Parathyroid adenoma (tissue), 2 donors: ENCODE data around the gene SLC6A19.

ENCODE experiments used
- H2AFZ ChIP-seq: fragments of 300-600 bp; sonication (generic); one replicate; pipeline ENCODE4 v1.7.0; 2017; ENCODE audit warnings: antibody characterized with exemption, mild to moderate bottlenecking
- H3K27ac ChIP-seq: fragments of 300-600 bp; sonication (generic); one replicate; pipeline ENCODE4 v1.7.0; 2017
- H3K27me3 ChIP-seq: fragments of 300-600 bp; sonication (generic); one replicate; pipeline ENCODE4 v1.7.0; 2017; ENCODE audit warnings: low read length; ENCODE audit not compliant: control insufficient read depth, insufficient read depth
- H3K36me3 ChIP-seq: fragments of 300-600 bp; sonication (generic); one replicate; pipeline ENCODE4 v1.7.0; 2017; ENCODE audit warnings: low read length; ENCODE audit not compliant: control insufficient read depth, insufficient read depth
- H3K4me1 ChIP-seq: fragments of 300-600 bp; sonication (generic); one replicate; pipeline ENCODE4 v1.7.0; 2017; ENCODE audit warnings: control low read depth
- H3K4me2 ChIP-seq: fragments of 300-600 bp; sonication (generic); one replicate; pipeline ENCODE4 v1.7.0; 2017; ENCODE audit warnings: low read length
- H3K4me3 ChIP-seq: fragments of 300-600 bp; sonication (generic); one replicate; pipeline ENCODE4 v1.7.0; 2017; ENCODE audit warnings: low read depth, low read length
- H3K79me2 ChIP-seq: fragments of 300-600 bp; sonication (generic); one replicate; pipeline ENCODE4 v1.7.0; 2017; ENCODE audit warnings: control low read depth
- H3K9ac ChIP-seq: fragments of 300-600 bp; sonication (generic); one replicate; pipeline ENCODE4 v1.7.0; 2017; ENCODE audit warnings: mild to moderate bottlenecking
- H3K9me3 ChIP-seq: fragments of 300-600 bp; sonication (generic); one replicate; pipeline ENCODE4 v1.7.0; 2017; ENCODE audit warnings: low read length; ENCODE audit not compliant: control insufficient read depth
- CTCF ChIP-seq: fragments of 300-600 bp; sonication (generic); IDR thresholded peaks from one replicate; pipeline ENCODE4 v1.7.0; 2017; ENCODE audit warnings: antibody characterized with exemption, mild to moderate bottlenecking
- donor health status: primary hyperparathyroidism.

The SLC6A19 gene

DNA sequence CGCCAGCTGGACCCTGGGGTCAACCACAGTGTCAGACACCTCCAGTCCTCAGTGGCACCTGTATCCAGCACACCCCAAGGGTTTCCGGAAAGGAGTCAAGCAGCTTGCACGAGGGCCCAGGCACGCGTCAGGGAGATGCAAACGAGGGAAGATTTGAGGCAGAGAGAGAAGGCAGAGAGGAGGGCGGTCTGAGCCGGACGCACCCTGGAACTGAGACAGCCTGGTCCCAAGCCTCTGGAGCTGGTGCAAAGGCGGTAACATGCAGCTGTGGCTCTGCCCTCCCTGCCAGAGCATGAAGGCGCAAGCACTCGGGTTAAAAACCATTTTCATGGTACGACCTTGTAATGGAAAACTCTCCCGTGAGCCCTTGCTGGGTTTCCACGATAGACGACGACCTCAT, 56.0 kb downstream of the SLC6A19 start:
- H3K4me2 ChIP-seq: no peak overlapping the region
- H3K79me2 ChIP-seq: no peaks in the 10 kb centered on the region
- no peak overlapping the region for H3K27ac ChIP-seq
- H2AFZ ChIP-seq: no peak overlapping the region
- no peak overlapping the region for H3K4me3 ChIP-seq
- no peaks in the 10 kb centered on the region for H3K4me1 ChIP-seq
- H3K27me3 ChIP-seq: no peaks in the 10 kb centered on the region
- no peaks in the 10 kb centered on the region for H3K36me3 ChIP-seq
- no peak overlapping the region for H3K9ac ChIP-seq
- no peak for TF ChIP-seq CTCF
- no peaks in the 10 kb centered on the region for H3K9me3 ChIP-seq

- H3K27ac ChIP-seq: no peak overlapping the region
- no peaks in the 10 kb centered on the region for H3K36me3 ChIP-seq
- H3K9ac ChIP-seq: no peak overlapping the region
- H3K4me1 ChIP-seq: no peaks in the 10 kb centered on the region
- no peaks in the 10 kb centered on the region for H3K9me3 ChIP-seq
- H3K4me2 ChIP-seq: no peak overlapping the region
- H3K79me2 ChIP-seq: no peaks in the 10 kb centered on the region
- H3K4me3 ChIP-seq: no peak overlapping the region
- TF ChIP-seq CTCF: no peak
- H2AFZ ChIP-seq: no peak overlapping the region
- no peaks in the 10 kb centered on the region for H3K27me3 ChIP-seq
Measured at GRCh38 chr5:1257841-1258240, 56.4 kb downstream of the SLC6A19 start.

- no peaks in the 10 kb centered on the region for H3K36me3 ChIP-seq
- H3K9ac ChIP-seq: no peak overlapping the region
- no peaks in the 10 kb centered on the region for H3K27me3 ChIP-seq
- no peak overlapping the region for H3K4me2 ChIP-seq
- H3K79me2 ChIP-seq: no peaks in the 10 kb centered on the region
- no peak for TF ChIP-seq CTCF
- H3K9me3 ChIP-seq: no peaks in the 10 kb centered on the region
- H3K4me1 ChIP-seq: no peaks in the 10 kb centered on the region
- H2AFZ ChIP-seq: no peak overlapping the region
- H3K4me3 ChIP-seq: no peak overlapping the region
- H3K27ac ChIP-seq: no peak overlapping the region
Measured at GRCh38 chr5:1259806-1260480, 58.5 kb downstream of the SLC6A19 start.

GRCh38 chr5:1261643-1262042, 60.2 kb downstream of the SLC6A19 start:
- H3K9ac ChIP-seq: no peak overlapping the region
- no peaks in the 10 kb centered on the region for H3K9me3 ChIP-seq
- H3K4me3 ChIP-seq: no peak overlapping the region
- H3K4me1 ChIP-seq: no peaks in the 10 kb centered on the region
- no peak for TF ChIP-seq CTCF
- H3K4me2 ChIP-seq: no peak overlapping the region
- no peak overlapping the region for H2AFZ ChIP-seq
- no peaks in the 10 kb centered on the region for H3K27me3 ChIP-seq
- no peak overlapping the region for H3K27ac ChIP-seq
- H3K36me3 ChIP-seq: no peaks in the 10 kb centered on the region
- no peaks in the 10 kb centered on the region for H3K79me2 ChIP-seq

DNA sequence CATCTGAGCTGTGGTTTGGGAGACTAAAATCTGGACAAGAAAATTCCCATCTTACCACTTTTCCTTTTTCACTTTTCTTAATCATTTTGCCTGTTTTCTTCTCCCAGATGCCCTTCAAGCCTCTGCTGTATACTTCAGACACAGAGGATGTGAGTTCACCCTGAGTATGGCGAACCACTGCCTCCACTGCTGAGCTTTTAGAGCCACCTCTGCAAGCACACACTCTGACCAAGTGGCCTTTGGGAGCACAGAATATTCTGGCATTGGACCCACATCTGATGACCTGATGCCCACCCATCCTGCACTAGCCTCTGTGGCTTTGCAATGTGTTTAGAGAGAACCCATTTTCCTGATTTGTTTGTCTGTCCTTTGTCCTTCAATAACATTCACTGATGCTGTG, 61.0 kb downstream of the SLC6A19 start:
- no peak overlapping the region for H3K27ac ChIP-seq

More for the DNA sequence above, 61.0 kb downstream of the SLC6A19 start:
- no peak for TF ChIP-seq CTCF
- H3K4me3 ChIP-seq: no peak overlapping the region
- H3K27me3 ChIP-seq: no peaks in the 10 kb centered on the region
- H3K9ac ChIP-seq: no peak overlapping the region
- H2AFZ ChIP-seq: no peak overlapping the region
- H3K4me2 ChIP-seq: no peak overlapping the region
- no peaks in the 10 kb centered on the region for H3K79me2 ChIP-seq
- H3K36me3 ChIP-seq: no peaks in the 10 kb centered on the region
- no peaks in the 10 kb centered on the region for H3K9me3 ChIP-seq
- no peaks in the 10 kb centered on the region for H3K4me1 ChIP-seq
